ENCODE data around the gene FAM240A. TPM values are rescaled to one million over a fixed set of nuclear protein-coding genes. Genes with fewer than 3 reads are reported as not detected.

The FAM240A gene
- total and polyA plus RNA-seq, 4 donors = not detected

GRCh38 chr3:46575577-46576222, 36.6 kb upstream of the FAM240A start:
- DNase-seq (ENCODE audit: low spot score) = no peak
- Histone ChIP-seq H3K4me1 (ENCODE audit: control insufficient read depth in 4 of 4, insufficient read depth in 4 of 4, low read length in 3 of 4) (peaks cover 9 to 28% (median 17%) of the 10 kb centered on the region in 4 donors), H3K4me3 (ENCODE audit: low read depth in 1 of 3, low read length in 3 of 3) (no peak overlapping the region), H3K27ac (ENCODE audit: low read depth in 1 of 2, low read length in 2 of 2) (no peak overlapping the region), H3K9ac (ENCODE audit: low read depth in 1 of 2, low read length in 2 of 2) (no peak overlapping the region), H3K9me3 (ENCODE audit: control insufficient read depth in 4 of 4, low read length in 3 of 4) (no peaks in the 10 kb centered on the region), H3K27me3 (ENCODE audit: control insufficient read depth in 4 of 4, insufficient read depth in 4 of 4, low read length in 3 of 4) (no peaks in the 10 kb centered on the region), H3K36me3 (ENCODE audit: control insufficient read depth in 4 of 4, insufficient read depth in 3 of 4, low read depth in 1 of 4, low read length in 3 of 4) (no peaks in the 10 kb centered on the region)
- 95% methylated on average over 11 of the region's 11 CpGs for WGBS
- TF ChIP-seq YY1 (IDR thresholded peaks at IDR 0.05) (no peak), ATF3 (IDR thresholded peaks at IDR 0.05) (no peak), ZBTB33 (IDR thresholded peaks at IDR 0.05) (no peak), REST (IDR thresholded peaks at IDR 0.05) (no peak), RAD21 (IDR thresholded peaks at IDR 0.05) (no peak), NR2F2 (IDR thresholded peaks at IDR 0.05) (no peak), TAF1 (conservative IDR thresholded peaks at IDR 0.05) (no peak), GABPA (IDR thresholded peaks at IDR 0.05 in 1 of 2, conservative IDR thresholded peaks at IDR 0.05 in 1 of 2) (no peak), HNF4A (conservative IDR thresholded peaks at IDR 0.05) (no peak), HNF4G (IDR thresholded peaks at IDR 0.05) (no peak), FOXA2 (IDR thresholded peaks at IDR 0.05) (no peak), EGR1 (IDR thresholded peaks at IDR 0.05; ENCODE audit: low read depth in 2 of 2) (no peak), MAX (IDR thresholded peaks at IDR 0.05) (no peak)

GRCh38 chr3:46576386-46576785, 35.9 kb upstream of the FAM240A start:
- H3K27ac ChIP-seq (ENCODE audit: low read depth in 1 of 2, low read length in 2 of 2) = no peak overlapping the region
- peaks cover 9 to 28% (median 17%) of the 10 kb centered on the region in 4 donors for H3K4me1 ChIP-seq (ENCODE audit: control insufficient read depth in 4 of 4, insufficient read depth in 4 of 4, low read length in 3 of 4)
- no peaks in the 10 kb centered on the region for H3K27me3 ChIP-seq (ENCODE audit: control insufficient read depth in 4 of 4, insufficient read depth in 4 of 4, low read length in 3 of 4)
- no peak overlapping the region for H3K4me3 ChIP-seq (ENCODE audit: low read depth in 1 of 3, low read length in 3 of 3)
- TF ChIP-seq HNF4G (IDR thresholded peaks at IDR 0.05) (no peak), RAD21 (IDR thresholded peaks at IDR 0.05) (no peak), ZBTB33 (IDR thresholded peaks at IDR 0.05) (no peak), TAF1 (conservative IDR thresholded peaks at IDR 0.05) (no peak), JUND (IDR thresholded peaks at IDR 0.05) (no peak), ATF3 (IDR thresholded peaks at IDR 0.05) (no peak), SP1 (IDR thresholded peaks at IDR 0.05) (no peak)
- DNase-seq (ENCODE audit: low spot score) = no peak
- WGBS = 85% methylated on average over 10 of the region's 10 CpGs
- no peaks in the 10 kb centered on the region for H3K9me3 ChIP-seq (ENCODE audit: control insufficient read depth in 4 of 4, low read length in 3 of 4)
- no peak overlapping the region for H3K9ac ChIP-seq (ENCODE audit: low read depth in 1 of 2, low read length in 2 of 2)
- H3K36me3 ChIP-seq (ENCODE audit: control insufficient read depth in 4 of 4, insufficient read depth in 3 of 4, low read depth in 1 of 4, low read length in 3 of 4) = no peaks in the 10 kb centered on the region
